Epithelial cell of prostate (primary cell): ENCODE data around the gene NAB2.

Experiments
- DNase-seq: peaks from one replicate; pipeline ENCODE4 v3.0.0-alpha.2; 2011; ENCODE audit warnings: low read depth, low spot score
- H3K27ac ChIP-seq: fragments of 450-650 bp; 2 replicates; pipeline ENCODE4 v1.5.1; 2017; ENCODE audit warnings: mild to moderate bottlenecking

The NAB2 gene

DNA sequence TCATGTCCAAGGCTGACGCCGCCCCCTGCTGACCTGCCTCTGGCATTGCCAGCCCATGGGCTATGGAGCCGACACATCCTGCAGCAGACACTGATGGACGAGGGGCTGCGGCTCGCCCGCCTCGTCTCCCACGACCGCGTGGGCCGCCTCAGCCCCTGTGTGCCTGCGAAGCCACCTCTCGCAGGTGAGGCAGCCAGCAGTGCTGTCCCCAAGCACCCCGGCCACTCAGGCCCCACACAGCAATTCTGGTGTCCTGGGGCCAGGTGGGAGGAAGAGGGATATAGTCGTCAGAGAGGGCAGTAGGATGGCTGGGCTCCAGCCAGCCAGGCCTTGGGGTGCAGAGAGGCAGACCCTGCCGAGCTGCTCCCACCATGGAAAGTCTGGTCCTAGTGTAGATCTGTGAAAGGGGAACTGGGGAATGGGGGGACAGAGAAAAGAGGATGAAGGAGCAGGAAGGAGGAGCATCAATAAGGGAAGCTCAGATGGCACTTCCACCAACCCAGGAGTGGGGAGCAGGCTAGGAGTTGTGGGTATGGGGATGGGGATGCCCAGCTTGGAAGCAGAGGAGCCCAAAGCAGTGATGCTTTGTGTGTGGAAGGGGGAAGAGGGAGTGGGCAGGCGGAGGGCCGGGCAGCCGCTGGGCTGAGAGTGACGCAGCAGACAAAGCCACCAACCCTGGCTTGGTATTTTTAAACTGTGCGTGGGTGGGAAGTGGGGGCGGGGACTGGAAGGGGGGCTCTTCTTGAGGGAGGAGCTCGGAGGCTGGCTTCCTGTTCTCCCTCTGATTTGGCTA, 4.7 kb downstream of the NAB2 start:
- H3K27ac ChIP-seq = peak overlapping the region; percentile 78
- no peak for DNase-seq

DNA sequence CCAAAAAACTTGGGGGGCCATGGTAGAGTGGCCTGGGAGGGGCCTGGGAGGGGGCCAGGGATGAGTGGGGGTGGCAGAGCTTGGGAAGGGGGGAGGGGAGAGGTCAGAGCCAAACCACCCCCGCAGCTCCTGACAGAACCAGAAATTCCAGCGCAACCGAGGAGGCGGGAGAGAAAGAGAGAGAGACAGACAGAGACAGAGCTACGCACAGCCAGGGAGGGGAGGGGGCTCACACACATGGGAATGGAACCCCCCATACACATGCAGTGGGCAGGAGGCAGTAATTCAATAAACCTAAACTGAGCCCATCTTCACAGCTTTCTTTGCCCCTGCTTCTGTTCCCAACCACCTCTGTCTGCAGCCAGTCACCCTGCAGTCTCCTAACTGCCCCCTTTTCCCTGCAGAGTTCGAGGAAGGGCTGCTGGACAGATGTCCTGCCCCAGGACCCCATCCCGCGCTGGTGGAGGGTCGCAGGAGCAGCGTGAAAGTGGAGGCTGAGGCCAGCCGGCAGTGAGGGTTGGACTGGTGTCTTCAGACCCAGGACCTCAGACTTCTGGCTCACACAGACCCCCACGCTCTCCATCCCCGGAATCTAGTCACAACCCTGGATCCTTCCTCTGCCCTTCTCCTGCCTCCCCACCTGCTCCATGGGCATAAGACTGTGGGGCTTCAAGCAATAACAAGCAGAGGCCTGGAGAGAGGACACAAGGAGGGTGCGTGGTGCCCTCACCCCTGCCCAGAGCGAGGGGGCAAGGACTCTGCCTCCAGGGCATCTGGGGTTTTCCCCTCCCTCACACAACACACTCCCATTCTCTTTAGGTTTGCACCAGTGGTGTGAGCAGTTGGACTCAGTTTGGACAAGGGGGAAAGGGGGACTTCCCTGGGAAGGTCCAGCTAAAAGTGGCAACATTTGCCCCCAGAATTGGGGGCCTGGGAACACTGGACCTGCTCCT, 5.6 kb downstream of the NAB2 start:
- H3K27ac ChIP-seq = peak overlapping the region; percentile 78
- DNase-seq = no peak

DNA sequence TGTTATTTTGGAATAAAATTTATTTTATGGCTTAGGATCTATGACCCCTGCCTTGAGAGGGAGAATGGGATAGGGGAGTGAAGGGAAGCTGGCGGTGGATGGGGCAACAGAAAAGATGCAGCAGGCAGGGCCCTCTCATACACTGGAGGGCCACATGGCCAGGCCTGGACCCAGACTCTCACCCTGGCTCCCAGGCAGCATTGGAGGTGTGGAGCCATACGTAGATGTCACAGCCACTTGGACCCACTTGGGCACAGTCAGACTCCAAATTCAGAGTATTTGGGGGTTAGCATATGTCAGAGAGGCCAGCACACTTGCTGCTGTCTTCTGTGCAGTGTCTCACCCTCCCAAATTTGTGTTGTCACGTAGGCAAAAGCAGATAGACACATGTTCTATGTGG, 6.5 kb downstream of the NAB2 start:
- no peak for DNase-seq
- H3K27ac ChIP-seq = peak overlapping the region; percentile 78

DNA sequence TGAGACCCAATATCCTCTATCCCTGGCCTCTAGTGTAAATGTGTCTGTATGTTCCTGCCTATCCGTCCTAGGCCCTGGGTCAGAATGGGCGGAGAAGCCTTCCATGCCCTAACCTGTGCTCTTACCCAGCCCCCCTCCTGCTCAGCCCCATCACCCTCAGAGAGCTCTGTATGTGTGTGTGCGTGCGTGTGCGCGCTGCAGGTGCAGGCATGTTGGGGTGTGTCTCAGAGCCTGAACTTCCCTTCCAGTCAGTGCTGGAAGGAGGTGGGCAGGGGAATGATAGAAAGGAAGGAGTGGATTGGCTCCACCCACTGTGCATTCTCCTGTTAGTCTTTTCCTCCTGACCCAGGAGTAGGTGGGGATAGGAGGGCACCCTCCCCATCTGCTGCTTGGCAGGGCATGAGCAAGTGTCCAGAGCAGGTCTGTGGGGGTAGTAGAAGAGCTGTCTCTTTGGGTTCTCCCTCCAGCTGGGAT, 7.2 kb downstream of the NAB2 start:
- DNase-seq = peak; percentile 99
- peak overlapping the region; percentile 78 for H3K27ac ChIP-seq

DNA sequence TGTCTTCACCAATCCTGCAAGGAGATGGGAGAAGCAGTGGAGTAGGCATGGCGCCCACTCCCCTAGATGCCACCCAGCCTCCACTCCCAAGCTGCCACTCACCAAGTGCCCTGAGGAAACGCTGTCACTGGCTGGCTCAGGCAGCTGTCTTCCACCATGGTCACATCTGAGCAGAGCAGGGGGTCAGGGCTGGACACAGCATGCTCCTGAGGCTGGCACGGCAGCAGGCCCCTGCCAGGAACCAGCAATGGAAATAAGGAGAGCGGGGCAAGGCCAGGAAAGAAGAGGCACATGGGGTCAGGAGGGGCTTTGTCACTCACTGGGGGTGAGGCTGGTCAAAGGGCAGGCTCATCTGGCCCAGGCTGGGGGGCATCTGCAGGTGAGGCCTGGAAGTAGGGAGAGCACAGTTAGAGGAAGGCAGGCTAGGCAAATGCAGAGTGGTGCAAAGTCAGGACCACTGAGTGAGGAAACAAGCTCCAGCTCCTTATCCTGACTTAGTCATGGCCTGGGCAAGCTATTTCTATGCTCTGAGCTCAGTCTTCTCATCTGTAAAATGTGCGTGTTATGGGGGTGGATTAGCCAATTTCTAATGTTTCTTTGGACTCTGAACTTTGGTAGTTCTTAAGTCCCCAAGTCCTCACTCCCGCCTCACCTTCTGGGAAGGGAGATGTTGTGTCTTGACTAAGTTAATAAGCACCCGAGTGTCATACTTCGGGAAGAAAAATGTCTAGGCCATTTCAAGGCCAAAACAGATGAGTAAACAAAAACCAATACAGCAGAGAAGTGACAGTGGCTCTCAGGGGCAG, 8.0 kb downstream of the NAB2 start:
- no peak for DNase-seq
- H3K27ac ChIP-seq = peak overlapping the region; percentile 78

DNA sequence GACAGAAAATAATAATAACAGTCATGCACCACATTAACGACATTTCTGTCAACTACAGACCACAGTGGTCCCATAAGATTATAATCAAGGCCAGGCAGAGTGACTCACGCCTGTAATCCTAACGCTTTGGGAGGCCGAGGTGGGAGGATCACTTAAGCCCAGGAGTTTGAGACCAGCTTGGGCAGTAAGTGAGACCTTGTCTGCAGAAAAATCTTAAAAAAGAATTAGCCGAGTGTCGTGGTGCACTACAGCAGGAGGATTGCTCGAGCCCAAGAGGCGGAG, 8.6 kb downstream of the NAB2 start:
- DNase-seq = no peak
- peak overlapping the region; percentile 78 for H3K27ac ChIP-seq

DNA sequence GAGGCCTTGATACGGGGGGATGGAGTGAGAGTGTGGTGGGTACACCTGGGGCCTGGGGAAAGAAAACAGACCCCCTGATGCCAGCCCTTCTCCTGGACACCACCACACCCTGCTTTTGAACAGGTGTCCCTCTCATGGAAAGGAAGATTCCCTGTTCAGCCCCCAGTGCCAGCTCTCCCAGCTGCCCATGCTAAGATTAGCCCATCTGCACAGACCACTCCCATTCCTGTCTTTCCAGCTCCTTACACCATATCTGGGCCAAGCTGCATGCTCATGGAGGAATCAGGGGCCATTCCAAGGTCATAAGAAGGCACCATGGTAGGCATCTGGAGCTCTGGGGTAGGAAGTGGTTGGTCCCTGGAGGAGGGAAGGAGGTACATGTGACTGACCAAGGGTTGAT, 9.6 kb downstream of the NAB2 start:
- H3K27ac ChIP-seq = peak overlapping the region; percentile 78
- no peak for DNase-seq

DNA sequence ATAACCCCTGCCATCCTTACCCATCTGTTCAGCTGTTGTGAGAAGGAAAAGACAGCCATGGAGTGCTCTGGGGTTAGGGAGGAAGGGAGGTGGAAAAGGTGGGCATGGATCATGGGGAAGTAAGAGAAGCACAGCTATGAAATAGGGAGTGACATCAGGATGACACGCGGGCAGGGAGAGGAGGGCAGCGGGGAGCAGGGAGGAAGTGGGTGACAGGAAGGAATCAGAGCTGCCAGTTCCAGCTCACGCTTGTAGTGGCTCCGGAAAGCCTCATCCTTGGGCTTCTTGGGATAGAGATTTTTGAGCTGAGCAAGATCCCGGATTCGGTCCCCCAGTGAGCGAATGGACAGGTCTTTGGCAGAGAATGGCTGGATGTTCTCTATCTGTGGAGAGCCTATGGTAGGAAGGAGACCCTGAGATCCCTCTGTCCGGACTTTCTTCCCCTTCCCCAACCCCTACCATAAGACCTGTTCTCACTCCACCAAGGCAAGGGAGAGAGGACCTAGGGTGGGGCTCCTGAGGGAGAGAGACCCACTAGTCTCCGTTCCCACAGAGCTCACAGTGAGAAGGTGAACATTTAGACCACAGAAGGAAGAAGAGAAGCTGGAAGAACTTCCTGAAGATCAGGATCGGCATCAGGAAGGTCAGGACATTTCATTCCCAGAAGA, 10.3 kb downstream of the NAB2 start:
- no peak for DNase-seq
- H3K27ac ChIP-seq = peak overlapping the region; percentile 78

DNA sequence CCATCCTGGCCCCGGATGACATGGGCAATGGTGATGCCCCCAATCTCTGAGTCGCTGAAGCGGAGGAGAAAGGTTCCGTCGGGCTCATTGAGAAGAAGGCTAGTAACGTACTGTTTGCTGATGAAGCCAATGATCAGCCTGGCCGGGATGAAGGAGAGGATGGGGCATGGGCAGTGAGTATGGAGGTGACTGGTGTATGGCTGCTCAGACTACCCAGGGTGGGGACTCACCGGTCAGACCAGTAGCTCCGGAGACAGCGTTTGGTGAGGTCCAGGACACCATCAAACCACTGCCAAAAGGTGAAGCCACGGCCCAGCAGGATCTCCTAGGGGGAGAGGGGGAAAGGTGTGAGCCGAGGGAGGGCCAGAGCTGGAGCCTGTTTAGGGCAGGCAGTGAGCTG, 10.9 kb downstream of the NAB2 start:
- no peak for DNase-seq
- H3K27ac ChIP-seq = peak overlapping the region; percentile 78

DNA sequence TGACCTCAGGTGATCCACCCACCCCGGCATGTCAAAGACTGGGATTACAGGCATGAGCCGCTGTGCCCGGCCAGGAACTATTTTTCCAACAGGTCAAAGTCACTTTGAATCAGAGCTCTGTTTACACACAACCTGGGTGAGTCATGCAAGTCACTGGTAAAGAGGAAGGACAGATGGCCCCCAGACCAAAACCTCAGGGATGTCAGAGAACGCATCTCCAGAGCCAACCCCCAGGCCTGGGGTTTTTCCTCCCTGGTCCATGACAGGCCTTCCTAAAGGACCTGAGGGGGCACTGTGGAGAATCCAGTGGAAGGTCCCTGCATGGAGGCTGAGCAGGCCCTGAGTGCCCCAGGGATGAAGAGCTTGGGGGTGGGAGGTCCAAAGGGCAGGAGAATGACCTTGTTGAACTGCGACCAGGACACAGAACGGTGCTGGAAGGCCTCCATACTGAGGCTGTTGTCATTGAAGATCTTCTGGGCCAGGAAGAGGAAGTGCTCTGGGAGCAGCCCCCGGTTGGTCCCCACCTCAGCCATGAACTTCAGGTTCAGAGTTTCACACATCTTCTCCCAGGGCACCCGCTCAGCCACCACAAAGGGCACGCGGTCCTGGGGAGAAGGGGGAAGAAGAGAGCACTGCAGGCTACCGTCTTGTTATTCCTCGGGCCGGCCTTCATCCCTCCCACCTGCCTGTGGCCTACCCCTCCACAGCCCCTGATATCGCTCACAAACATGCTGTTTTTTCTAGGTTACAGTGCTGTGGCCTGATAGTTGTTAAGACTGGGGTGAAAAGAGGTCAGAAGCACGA, 13.2 kb downstream of the NAB2 start:
- H3K27ac ChIP-seq = peak overlapping the region; percentile 4
- DNase-seq = no peak

DNA sequence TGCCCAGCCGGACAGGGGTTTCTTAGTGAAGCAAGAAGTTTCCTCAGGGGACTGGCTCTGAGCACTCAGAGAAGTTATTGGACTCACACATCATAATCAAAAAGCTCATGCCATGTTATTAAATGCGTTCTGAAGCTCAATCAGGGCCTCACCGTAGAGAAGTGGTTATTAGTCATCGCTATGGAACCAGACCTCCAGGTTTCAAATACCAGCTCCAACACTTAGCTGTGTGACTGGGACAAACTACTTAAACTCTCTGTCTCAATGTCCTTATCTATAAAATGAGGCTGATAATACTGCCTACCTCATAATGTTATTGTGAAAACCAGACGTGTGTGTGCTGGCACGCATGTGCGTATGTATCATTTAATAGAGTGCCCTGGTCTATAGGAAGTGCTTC, 14.9 kb downstream of the NAB2 start:
- no peak overlapping the region for H3K27ac ChIP-seq
- no peak for DNase-seq

DNA sequence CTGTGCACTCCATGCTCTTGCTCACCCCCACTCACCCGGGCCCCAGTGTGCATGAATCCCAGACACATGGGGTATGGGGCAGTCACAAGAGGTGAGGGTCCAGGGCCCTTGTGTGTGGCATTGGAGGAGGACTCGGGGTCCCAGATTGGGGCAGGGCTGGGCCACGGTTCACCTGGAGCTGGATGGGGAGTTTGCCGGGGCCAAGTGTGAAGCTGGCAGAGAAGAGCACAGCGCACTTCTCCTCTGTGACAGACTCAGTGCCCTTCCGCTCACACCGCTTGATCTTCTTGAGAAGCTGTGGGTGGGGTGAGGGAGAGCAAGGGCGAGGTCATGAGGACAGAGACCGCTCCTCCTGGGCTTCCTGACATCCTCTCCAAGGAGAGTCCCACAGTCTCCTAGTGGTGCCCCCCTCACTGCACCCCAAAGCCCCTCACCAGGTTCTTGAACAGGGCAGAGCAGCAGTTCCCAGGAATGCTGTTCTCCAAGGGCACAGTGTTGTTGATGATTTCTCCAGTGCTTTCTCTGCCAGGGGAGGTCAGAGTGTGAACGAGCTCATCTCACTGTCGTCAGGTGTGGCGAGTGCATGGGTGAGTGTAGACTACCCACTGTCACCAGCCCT, 15.5 kb downstream of the NAB2 start:
- H3K27ac ChIP-seq = no peak overlapping the region
- no peak for DNase-seq

DNA sequence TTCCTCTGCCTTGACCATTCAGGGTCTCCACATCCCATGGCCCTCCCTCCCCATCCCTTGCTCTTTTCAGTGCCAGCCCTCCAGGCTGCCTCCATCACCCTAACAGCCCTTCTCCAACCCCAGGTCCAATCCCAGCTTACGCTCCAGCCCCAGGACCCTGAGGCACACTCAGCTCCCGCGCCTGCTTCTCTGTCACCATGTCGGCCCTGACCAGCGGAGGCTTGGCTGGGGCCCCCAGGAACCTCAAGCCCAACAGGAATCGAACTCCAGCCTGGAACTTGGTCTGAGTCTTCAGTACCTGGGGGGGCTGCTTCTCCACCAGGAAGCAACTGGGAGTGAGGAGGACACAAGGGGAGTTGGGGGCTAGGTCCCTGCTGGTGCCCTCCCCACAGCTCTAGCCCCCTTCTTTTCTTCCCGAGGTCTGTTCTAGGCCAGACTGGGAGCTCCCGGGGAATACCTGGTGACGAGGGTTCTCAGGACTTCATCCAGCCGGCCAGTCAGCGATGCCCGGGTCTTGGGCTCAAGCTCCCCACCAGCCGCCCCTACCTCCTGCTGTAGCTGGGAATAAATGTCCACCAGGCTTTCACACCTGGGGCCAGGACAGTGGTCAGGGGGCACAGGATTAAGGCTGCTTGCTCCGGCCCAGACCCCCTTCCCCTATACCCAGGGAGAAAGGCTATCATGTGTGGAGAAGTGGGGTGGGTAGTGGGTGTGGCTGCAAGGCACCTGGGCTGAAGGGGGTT, 16.3 kb downstream of the NAB2 start:
- H3K27ac ChIP-seq = no peak overlapping the region
- no peak for DNase-seq

DNA sequence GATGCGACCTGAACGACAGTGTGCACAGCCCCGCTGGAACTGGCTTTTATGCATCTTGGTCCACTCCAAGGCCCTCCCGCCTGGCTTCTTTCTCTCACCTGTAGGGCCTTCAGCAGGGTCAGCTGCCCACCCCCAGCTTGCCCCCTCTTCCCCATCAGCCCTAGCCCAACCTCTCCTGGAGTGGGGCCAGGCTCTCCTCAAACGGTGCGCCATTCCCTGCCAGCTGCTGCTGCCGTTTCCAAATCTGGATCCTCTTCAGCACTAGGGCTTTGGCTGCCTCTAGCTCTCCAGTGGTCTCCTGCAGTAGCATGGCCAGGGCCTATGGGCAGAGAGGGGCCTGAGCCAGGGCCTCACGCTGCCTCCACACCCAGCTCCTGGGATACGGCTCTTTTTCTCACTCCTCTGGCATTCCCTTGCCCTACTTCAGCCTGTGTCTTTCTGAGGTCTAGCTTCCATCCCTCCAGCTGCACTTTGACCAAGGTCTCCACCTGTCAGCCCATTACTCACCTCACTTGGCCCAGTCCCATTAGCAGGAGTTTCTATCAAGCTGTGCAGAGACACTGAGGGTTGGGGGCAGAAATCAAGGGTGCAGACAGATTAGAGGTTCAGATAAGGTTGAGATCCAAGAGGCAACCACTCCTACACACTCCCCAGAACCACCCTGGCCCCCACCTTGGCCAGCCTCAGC, 17.3 kb downstream of the NAB2 start:
- no peak overlapping the region for H3K27ac ChIP-seq
- no peak for DNase-seq

DNA sequence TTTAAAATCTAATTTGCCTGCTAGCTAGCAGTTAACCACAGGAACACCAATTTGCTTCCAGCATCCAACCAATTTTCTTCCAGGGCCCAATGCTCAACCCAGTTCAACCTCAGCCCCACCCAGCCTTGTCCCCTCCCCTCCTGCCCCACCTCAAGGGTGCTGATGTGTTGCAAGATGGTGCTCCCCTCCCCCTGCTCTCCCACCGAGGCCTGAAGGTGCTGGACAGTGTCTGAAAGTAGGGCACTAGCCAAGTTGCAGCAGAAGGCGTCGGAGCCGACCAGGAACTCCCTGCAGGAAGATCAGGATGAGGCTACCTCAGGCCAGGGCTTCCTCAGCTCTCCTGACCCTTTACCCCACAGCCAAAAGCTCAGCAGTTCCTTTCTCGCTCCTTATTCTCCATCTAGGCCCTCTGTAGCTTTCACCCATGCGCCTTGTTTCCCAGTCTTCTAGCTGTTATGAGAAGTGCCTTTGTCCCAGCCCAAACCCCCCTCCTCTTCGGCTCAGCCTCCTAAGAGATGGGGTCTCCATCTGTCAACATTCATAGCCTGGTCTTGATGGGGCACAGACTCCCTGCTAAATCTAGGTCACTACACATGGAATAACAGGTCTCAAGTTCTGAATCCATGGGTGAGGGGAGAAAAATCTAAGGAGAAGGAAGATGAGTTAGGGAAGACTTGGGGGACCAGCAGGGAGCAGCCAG, 18.7 kb downstream of the NAB2 start:
- H3K27ac ChIP-seq = no peak overlapping the region
- no peak for DNase-seq

DNA sequence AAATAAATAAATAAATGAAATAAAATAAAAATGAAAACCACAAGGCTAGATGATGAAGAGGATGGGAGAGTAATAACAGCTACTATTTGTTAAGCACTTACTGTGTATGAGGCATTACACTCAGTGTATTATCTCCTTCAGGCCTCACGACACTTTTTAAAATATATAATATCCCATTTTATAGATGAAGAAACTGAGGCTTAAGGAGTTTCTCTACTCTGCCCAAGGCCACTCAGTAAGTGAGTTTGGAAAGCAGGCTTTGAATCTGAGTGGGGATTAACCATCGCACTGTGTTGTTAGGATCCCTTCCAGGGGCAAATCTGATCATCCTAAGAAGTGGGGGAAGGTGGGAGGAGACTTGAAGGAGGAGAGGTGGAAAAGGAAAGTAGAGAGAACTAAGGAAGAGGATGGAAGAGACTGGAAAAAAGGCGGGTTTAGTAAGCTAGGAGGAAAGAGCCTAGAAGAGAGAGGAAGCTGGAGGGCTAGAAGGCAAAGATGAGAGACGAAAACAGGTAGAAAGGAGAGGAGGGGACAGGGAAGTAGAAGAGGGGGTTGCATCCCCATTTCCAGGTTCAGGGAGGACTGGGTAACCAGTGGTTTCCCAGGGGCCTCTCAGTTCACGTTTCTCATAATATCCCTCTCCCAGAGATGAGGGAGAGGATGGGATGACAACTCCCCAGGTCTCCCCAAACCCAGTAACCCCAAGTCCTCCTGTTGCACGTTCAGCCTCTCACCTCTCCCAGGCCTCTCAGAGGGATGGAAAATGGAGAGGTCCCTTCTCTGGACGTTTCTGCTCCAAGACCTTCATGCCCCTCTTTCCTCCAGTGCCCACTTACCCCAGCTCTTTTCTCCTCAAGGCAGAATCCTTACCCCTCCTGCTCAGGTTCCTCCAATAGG, 20.5 kb downstream of the NAB2 start:
- DNase-seq = no peak
- peak overlapping the region; percentile 99 for H3K27ac ChIP-seq
